HG03457 (cell line): Measurements from ENCODE around the gene TLX3.

ENCODE experiments used
- ATAC-seq: cut with Tn5 transposase; IDR thresholded peaks from one replicate; pipeline ENCODE4 v1.9.1; 2021; ENCODE audit warnings: moderate number of reproducible peaks; ENCODE audit not compliant: unreplicated experiment

TLX3 gene

DNA sequence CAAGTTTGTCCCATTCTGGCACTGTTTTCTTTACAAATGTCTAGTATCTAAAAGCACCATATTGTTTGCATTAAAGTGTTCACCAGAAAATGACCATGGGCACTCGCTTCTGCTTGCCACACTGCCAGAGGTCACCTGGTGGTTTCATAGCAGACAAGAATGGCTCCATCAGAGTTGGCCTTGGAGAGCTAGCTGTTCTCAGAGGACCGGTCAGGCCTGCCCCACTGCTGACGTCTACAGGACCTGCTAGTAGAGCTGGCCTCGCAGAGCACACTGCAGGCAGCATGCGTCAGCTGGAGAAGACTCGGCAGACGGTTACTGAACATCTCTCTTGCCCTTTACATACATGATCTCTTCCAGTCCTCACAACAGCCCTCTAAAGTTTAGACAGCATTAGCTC is 8.7 kb upstream of the TLX3 start:
- ATAC-seq: no peak

DNA sequence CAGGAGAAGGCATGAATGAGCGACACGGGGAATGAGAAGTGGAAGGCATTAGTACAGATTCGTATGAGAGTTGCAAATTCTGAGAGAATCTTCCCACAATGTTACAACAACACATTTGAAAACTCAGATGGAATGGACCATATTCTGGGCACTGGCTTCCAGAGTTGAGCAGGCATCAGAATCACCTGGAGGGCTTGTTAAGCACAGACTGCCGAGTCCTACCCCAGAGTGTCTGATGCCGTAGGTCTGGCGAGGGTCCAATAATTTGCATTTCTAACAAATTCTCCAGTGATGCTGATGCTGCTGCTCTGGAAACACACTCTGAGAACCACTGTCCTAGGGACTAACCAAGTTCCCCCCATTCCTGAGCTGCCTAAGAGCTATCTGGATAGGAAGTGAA is 2.9 kb upstream of the TLX3 start:
- no peak for ATAC-seq

DNA sequence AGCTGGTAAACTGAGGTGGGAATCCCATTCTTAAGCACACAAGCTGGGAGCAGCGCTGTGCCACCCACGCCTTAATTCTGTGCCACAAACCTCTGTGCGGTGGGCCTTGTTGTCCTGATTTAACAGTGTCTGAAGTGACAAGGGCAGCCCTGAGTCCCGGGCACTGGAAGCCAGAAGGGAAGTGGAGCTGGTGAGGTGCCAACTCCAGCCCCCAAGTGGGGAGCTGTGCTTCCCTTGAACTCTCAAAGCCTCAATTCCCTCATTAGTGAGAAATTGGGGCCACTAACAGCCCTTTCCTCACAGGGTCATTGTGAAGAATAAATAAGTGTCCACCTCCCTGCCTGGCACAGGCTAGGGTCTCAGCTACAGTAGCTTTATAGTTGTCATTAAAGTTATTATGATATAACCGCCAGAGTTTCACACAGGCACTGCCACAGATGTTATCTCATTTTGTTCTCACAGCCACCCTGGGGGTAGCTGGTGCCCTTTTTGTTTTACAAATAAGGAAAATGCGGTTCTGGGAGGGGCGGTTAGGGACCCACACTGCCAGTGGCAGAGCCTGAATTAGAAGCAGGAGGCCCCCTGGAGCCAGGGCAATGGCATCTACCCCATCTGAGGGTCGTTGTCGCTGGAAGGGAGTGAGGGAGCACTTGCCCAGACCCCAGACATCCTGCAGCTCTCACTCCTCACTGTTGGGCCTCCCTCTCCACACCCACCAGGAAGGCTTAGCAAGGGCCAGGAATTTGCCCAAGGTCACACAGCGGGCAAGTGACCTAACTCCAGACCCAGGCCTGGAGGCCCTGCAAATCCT is 2.1 kb upstream of the TLX3 start:
- no peak for ATAC-seq

DNA sequence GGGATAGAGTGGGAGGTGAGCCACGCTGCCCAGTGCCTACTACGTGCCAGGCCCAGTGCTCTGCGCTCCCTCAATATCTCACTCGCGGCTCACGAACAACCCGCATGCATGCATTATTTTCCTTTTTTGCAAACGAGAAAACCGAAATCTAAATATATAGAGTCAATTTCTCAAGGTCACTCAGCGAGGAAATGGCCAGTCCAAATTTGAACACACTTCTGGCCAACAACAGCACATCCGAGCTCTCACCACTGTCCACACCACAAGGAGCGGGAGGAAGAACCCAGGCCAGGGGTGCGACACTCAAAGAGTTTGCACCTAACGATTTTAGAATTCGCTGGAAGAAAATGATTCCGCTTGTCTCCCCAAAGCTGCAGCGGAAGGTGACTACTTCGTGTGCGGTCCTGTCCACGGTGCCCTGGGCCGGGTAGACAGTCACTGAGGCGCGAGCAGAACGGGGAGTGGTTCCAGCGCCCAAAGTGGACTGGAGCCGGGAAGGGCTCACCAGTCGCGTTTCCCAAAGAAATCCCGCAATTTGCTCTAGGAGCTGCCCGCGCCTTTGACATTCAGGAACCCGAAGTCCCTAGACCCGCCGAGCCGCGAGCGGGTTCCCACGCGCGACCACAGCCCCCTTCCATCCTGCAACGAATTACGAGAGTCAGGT is 1.1 kb upstream of the TLX3 start:
- no peak for ATAC-seq

DNA sequence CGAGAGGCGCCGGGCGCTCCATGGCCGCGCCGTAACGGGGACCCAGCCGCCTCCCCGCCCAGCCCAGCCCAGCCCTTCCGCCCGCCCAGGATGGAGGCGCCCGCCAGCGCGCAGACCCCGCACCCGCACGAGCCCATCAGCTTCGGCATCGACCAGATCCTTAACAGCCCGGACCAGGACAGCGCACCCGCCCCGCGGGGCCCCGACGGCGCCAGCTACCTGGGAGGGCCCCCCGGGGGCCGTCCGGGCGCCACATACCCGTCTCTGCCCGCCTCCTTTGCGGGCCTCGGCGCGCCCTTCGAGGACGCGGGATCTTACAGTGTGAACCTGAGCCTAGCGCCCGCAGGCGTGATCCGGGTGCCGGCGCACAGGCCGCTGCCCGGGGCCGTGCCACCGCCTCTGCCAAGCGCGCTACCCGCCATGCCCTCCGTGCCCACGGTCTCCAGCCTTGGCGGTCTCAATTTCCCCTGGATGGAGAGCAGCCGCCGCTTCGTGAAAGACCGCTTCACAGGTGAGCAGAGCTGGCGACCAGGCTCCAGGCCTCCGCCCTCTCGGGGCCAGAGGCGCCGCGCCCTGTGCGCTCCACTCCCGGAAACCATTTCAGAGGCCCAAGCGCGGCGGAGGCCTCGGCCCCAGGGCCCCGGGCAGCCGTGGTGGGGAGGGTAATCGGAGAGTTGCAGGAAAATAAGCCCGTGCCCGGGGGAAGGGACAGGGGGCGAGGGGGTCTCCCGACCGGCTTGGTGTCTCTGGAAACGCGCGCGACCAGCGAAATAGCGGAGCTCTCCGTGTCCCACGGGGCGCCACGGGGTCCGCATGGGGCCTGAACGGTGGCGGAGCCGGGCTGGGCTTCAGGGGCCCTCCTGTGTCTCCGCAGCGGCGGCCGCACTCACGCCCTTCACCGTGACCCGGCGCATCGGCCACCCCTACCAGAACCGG is 496 bp downstream of the TLX3 start:
- ATAC-seq: no peak

DNA sequence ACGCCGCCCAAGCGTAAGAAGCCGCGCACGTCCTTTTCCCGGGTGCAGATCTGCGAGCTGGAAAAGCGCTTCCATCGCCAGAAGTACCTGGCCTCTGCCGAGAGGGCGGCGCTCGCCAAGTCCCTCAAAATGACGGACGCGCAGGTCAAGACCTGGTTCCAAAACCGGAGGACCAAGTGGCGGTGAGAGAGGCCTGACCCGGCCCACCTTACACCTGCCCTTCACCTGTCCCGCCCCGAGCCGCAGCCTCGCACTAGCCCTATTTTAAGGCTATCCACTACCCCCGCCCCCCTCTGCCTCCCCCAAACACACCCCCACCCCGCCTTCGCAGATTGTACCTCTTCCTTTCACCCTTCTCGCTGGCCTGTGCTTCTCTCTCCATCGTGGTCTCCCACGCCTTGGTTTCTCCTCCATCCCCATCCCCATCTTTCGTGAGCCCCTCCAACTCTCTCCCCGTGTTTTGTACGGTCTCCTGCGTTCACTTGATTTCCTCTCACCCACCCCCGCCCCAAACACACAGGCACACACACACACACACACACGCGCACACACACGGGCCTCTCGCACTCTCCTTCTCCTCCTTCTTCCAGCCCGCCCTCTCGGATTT is 1.3 kb downstream of the TLX3 start:
- ATAC-seq: no peak

DNA sequence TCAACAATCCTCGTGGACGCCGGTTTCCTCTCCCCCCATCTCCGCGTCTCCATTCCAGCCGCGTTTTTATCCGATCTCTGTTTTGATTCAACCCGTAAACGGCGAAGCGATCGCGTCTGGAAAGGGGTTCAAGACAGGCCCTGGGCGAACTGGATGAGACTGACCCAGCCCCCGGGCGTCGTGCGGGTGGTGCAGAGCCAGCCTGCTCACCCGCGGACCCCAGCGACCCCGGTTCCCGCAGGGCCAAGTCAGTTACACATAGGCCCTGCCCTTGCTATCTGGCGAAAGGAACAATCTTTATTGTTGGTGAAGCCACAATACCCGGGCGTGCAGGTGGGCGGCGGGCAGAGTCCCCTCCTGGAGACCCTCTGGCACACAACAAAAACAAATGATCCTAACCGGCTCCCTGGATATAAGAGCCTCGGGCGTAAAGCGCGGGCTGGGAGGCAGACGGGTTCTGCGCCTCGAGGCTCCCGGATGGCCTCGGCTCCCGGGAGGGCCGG is 1.8 kb downstream of the TLX3 start:
- ATAC-seq: no peak

DNA sequence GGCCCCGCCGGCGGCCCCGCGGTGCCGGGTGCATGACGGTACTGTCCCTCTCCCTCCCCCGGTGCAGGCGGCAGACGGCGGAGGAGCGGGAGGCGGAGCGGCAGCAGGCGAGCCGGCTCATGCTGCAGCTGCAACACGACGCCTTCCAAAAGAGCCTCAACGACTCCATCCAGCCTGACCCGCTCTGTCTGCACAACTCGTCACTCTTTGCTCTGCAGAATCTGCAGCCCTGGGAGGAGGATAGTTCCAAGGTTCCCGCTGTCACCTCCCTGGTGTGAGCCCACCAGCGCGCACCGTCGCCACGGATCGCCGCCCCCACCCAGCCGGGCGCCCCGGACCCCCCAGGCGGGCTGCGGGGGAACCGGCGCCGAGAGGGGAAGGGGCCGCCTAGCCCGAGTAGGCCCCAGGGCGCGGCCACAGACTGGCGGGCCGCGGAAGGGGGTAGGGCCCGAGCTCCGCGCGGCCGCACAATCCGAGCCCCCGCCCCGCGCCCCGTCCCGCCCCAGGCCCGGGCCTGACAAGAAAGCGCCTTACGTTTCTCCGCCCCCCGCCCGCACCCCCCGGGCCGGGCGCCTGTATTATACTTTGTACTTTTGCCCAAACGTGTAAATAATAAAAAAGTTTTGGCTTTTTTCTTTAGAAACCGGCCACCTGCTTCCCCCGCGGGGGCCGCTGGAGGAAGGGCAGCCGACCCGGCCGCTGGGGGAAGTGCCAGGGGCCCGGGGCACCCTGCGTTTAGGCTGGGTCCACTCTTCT is 2.5 kb downstream of the TLX3 start:
- ATAC-seq: no peak

DNA sequence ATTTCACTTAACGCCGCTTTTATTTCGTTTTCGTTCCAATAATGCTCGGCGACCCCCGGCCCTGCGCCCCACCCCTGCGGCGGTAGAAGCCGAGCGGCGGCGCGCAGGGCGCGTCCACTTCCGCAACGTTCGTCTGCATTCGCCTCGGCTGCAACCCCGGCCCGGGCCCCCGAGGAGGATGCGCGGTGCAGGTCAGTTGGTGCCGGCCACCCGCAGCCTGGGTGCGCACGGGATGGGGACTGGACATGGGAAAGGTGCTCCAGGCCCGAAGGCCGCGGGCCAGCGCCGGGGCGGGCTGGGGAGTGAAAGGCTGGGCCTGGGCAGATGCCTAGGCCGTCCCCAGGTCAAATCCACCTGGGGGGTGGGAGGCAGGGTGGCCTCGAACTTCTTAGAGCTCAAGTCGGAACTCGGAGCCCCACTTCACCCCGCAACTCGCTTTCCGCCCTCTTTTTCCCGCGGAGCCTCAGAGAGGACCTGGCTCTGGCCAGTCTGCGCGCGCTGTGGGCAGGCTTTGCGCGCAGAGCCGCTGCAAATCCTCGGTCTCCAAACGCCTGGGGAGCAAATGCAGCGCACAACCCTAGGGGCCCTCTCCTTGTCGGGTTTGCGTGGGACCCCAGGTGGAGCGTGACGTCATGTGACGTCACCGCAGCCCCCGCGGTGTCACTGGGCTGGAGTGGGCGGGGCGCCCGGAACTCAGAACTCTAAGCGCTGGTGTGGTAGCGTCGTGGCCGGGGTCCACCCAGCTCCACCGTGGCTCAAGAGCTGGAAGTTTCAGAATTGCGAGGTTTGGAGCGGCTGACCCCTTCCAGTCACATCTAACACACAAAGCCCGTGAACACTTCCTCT is 3.3 kb downstream of the TLX3 start:
- no peak for ATAC-seq

DNA sequence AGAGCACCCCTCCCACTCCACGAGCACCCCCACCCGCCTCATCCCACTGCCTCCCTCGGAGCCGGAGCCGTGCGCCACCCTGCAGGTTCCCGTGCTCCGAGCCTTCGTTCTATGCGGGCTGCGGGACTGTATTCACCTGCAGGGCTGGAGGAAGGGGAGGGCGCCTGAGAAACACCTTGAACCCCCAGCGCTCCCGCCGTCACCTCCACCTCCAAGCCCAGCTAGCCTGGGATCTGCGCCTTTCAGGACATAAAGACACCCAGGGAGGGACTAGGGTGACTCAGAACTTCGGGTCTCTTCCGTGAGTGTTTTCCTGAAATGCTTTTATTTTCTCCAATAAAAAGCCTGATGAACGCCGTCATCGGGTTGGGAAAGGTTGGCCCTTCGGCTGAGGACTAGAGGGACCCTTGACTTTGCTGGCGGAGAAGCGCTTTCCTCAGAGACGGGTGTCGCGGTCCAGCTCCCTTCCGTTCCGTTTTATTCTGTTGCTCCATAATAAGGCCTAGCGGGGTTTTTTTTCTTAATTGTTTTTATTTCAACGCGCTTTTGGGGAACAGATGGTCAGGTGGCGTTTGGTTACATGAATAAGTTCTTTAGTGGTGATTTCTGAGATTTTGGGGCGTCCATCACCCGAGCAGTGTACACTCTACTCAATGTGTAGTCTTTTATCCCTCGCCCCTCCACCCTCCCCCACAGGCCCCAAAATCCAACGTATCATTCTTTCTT is 4.6 kb downstream of the TLX3 start:
- no peak for ATAC-seq

DNA sequence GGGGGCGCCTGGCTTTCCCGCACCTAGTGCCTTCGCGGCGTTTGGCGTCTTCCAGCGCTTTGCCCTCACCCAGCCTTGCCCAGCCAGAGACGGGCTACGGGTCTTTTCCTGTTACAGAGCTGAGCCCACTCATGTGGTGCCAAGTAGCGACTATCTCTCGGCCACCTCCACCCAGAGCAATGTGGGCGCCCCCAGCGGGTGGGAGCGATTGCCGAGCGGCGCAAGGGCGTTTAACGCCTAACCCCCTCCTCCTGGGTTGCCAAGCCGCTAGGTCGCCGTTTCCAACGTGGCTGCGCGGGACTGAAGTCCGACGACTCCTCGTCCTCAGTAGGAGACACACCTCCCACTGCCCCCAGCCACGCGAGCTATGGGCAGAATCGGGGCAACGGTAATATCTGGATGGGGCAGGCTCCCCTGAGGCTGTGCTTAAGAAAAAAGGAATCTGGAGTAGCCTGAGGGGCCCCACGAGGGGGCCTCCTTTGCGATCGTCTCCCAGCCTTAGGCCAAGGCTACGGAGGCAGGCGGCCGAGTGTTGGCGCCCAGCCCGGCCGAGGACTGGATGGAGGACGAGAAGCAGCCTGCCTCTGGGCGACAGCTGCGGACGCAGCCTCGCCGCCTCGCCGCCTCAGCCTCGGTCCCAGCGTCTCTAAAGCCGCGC is 5.8 kb downstream of the TLX3 start:
- no peak for ATAC-seq

DNA sequence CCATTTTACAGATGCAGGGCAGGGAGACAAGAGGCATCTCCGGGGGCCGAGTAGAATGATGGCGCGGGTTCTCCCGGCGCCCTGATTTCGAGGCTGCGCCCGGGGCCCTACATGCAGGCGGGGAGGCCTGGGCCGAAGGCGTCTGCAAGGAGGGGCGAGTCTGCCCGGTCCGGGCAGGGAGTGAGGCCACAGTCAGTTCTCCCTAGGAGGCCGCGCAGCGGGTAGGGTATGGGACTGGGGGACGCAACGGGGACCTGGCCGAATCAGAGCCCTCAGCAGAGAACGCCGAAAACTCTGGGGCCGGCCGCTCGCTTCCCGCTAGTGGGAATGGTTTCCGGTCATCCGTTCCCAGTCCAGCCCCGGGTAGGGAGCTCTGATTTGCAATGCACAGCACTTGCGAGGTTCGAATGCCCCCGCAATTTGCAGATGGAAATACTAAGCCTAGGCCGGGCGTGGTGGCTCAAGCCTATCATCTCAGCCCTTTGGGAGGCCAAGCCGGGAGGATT is 6.4 kb downstream of the TLX3 start:
- ATAC-seq: no peak

DNA sequence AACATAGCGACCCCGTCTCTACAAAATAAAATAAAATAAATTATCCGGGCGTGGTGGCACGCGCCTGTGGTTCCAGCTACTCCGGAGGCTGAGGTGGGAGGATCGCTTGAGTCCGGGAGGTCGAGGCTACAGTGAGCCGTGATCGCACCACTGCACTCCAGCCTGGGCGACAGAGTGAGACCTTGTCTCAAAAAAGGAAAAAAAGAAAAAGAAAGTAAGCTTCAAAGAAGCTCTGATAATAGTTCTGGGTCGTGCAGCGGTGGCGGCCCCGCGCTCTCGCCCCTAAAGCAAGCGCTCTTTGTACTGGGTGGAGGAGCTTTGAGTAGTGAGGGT is 6.8 kb downstream of the TLX3 start:
- ATAC-seq: no peak

DNA sequence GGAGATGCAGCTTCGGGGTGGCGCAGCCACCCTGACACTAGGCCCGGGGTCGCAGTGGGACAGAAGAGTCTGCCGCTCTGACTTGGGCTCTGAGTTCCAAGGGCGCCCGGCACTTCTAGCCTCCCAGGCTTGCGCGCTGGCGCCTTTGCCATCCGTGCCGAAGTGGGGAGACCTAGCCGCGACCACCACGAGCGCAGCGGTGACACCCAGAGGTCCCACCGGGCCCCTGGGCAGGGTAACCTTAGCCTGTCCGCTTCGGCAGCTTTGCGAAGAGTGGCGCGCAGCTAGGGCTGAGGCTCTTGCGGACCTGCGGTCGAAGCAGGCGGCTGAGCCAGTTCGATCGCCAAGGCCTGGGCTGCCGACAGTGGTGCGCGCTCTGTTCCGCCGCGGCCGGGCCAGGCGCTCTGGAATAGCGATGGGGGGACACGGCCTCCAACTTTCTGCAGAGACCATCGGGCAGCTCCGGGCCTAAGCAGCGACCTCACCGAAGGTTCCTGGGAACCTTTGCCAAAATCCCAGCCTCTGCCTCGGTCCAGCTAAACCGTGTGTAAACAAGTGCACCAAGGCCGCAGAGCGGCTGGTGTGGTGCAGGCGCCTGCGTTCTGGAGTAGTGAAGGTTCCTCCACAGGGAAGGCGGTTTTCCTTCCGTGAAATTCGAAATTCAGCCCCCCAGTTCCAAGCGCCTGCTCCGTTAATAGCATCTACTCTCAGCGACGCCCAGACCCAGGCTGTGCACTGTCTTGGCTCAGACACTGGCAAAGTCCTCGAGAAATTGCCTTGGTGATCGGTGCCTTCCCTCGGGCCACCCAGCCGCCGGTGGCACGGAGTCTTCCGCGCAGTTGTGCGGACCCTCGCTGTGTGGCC is 7.4 kb downstream of the TLX3 start:
- ATAC-seq: no peak

DNA sequence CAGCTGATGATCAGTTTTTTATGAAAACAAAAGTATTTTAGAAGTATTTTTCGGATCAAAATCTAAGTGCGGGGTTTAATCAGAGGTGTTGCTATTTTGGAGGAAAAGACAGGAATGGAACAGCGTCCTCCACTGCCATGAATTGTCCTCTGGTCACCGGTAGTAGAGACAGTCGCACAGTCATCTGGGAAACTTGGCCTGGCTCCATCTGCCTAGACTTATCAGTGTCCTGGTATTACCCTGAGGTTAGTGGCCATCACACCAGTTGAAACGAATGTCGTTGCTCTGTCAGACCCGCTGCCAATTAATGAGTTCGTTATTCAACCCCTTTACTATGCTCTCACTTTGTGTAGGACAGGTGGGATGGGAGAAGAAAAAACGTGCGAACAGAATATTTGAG is 8.2 kb downstream of the TLX3 start:
- ATAC-seq: no peak

DNA sequence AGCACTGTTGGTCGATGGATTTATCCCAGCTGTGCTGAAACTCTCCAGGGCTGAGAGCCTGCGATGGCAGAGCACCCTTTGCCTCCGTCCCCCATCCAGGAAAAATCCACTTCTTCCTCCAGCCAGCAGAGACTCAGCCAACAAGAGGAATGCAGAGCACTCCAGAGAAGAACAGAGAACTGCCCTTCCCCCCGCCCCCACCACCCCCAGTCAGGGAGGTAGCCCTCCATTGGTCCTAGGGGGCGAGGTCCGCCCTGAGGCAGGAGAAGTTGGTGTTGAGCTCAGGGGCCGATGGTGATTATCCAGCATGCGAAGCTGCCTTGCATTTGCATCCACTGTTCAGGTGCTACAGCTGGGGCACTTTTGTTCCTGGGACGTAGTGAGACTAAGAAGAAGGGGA is 9.0 kb downstream of the TLX3 start:
- no peak for ATAC-seq

DNA sequence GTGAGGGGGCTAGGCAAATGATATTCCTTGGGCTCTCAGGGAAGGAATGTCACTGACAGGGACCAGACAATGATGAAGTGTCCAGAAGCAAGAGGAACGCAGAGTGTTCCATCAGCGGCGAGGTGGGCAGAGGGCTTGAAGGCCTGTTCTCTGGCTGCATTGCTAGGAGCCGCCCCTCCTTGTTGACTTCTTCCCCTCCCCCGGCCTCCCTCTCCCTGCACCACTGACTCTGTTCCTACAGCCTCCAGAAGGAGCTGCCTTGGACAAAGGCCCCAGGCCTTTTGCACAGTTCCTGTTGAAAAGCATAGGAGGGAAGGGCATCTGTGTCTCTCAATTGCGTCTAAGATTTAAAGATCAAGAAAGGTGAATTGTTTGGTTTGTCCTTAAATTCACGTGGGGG is 12.4 kb downstream of the TLX3 start:
- ATAC-seq: no peak
